ENCODE results near the gene FMN1.

Gene FMN1

DNA sequence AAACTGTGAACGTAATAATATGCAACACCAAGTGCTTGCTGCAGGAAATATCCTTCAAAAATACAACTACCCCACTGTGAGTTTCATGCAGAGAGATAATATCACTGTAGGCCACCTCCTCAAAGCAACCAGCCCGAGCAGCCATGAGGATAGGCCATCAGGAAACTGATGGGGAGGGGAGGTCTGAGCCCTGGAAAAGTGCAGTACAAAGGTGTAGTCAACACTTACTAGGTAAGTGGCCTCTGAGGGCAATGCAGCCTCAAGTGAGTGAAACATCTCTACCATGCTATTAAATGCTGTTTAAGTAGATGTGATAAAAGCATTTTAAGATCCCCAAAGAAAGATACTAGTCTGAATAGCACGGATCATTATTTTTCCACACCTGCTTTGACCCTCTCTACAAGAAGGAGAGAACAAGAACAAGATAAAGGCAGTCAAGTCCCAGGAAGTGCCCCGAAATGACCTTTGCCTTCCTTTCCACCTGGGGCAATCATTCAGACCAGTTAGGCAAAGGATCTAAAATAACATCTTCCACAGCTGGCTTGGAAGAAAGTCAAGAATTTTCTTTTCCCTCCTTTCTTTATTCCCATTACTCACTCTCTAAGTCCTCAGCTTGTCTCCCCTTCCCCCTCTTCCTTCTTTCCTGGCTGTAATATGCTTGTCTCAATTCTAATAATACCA lies 62.8 kb downstream of the FMN1 start:
- in situ Hi-C loops (cut with HindIII; ENCODE audit: low sequenced_read_pairs), result loop anchor here (25.0 kb wide), 1 partner anchor 119 kb away; no protein-coding TSS in a partner anchor

DNA sequence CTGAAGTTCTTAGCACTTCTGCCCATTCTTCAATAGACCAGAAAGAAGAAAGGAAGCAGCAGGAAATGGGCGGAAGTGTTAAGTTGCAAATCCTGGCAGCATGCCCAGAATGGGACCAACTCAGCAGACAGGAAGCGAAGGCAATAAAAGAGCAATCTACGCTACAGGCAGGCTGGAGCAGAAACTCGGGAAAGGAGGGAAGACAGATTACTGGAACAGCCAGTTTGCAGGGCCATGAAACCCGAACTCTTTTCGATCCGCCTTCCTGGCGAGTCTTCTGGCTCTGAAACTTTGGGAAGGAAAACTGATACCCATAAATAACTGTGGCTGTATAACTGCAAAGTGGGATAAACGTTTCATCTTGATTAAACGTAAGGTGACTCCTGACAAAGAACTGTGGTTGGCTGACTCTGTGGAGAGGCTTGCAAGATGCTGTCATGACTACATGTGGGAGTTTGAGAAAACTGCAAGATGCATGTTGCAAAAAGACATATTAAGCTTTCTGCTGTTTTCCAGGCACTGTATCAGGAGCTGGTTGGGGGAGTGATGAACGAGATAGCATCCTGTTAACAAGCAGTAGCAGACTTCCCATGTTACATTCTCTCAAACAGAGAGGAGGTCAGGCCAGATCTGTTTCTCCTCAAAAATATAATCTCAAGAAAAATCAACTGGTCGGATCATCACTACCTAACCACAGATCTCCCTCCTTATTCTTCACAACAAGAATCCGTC lies 67.8 kb downstream of the FMN1 start:
- in situ Hi-C loops (cut with HindIII; ENCODE audit: low sequenced_read_pairs), result loop anchor here (25.0 kb wide), 1 partner anchor 114 kb away; no protein-coding TSS in a partner anchor

GRCh38 chr15:33125894-33126537 lies 68.5 kb downstream of the FMN1 start:
- in situ Hi-C loops (cut with HindIII; ENCODE audit: low sequenced_read_pairs), result loop anchor here (25.0 kb wide), 1 partner anchor 114 kb away; no protein-coding TSS in a partner anchor

DNA sequence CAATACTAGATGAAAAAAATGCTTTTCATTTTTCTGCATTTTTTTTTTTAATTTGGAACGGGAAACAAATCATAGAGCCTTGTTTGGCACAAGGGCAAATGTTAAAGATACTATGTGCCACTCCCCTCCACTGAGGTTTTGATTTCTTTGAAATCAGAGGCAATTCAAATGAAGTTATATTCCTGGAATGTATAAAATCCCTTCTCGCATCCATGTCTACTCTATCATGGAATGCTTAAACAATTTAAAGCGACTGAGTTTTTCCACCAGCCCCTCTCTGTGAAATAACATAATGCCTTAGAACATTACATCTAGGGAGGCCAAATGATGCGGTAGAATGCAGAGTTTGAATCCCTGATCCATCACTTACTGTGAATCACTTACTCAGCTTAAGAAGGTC lies 69.7 kb downstream of the FMN1 start:
- in situ Hi-C loops (cut with HindIII; ENCODE audit: low sequenced_read_pairs), result loop anchor here (25.0 kb wide), 1 partner anchor 113 kb away; no protein-coding TSS in a partner anchor

- in situ Hi-C loops (cut with HindIII; ENCODE audit: low sequenced_read_pairs), result no loop called here
Observed at GRCh38 chr15:33124279-33124678, 70.2 kb downstream of the FMN1 start.

- in situ Hi-C loops (cut with HindIII; ENCODE audit: low sequenced_read_pairs), result no loop called here
Observed at GRCh38 chr15:33119865-33120264, 74.6 kb downstream of the FMN1 start.

DNA sequence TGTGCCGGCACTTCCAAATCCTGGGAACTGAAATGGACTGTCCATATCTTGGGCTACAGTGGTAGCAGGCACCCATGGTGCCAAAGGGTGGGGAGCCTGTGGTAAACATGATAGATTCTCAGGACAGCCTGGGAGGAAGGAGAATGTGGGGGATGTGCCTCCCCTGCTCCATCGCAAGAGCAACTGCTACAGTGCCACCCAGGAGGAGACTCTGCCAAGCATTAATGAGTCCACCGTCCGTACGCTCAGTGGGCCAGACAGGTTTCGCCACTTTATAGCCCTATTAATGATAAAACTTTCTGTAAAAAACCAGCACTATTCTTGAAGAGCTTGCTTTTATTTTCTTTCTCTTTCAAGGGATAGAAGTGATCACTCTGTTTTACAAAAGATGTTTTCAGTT lies 75.2 kb downstream of the FMN1 start:
- in situ Hi-C loops (cut with HindIII; ENCODE audit: low sequenced_read_pairs), result no loop called here

- in situ Hi-C loops (cut with HindIII; ENCODE audit: low sequenced_read_pairs), result no loop called here
Observed at GRCh38 chr15:33116198-33116597, 78.3 kb downstream of the FMN1 start.

DNA sequence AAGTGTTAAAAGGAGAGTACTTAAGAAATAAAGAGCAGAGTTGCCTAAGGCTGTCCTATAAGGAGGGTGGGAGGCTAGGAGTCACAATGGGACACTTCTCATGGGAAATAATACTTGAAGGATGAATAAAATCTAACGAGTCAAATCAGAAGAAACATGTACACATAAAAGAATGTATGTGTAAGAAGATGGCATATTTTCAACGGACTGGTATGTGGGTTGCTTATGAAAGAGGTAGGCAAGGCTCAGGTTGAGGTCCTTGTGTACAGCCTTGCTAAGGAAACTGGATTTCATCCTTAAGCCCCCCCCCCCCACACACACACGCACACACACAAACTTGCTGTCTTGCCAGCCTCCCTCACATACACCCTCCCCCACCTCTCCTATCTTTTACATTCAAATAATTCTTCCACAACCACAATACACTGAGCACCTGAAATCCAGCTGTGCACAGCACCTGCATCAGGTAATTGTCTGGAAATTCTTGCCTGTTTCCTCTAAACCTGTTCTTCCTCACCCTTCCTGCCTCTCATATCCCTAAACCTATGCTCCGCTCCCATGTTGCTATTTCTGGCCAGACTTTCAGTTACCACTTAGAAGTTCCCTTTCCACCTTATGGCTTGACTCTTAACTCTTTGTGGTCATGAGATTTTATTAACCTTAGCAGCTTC lies 79.2 kb downstream of the FMN1 start:
- in situ Hi-C loops (cut with HindIII; ENCODE audit: low sequenced_read_pairs), result no loop called here

DNA sequence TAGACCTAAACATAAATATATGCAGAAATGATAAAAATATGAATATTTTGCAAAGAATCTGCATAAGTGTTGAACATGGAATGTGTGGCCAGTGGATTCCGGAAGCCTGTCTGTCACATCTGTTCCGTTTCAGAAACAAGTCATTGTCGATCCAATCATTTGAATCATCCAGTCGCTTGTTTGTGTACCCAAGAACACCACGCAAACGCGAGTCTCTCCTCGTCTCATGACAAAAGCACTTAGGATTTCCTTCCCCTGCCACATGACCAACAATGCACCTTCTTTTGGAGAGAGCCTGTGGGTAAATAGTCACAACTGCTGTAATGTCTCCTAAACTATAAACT lies 80.2 kb downstream of the FMN1 start:
- in situ Hi-C loops (cut with HindIII; ENCODE audit: low sequenced_read_pairs), result no loop called here

GRCh38 chr15:33113666-33114373 lies 80.7 kb downstream of the FMN1 start:
- in situ Hi-C loops (cut with HindIII; ENCODE audit: low sequenced_read_pairs), result no loop called here

DNA sequence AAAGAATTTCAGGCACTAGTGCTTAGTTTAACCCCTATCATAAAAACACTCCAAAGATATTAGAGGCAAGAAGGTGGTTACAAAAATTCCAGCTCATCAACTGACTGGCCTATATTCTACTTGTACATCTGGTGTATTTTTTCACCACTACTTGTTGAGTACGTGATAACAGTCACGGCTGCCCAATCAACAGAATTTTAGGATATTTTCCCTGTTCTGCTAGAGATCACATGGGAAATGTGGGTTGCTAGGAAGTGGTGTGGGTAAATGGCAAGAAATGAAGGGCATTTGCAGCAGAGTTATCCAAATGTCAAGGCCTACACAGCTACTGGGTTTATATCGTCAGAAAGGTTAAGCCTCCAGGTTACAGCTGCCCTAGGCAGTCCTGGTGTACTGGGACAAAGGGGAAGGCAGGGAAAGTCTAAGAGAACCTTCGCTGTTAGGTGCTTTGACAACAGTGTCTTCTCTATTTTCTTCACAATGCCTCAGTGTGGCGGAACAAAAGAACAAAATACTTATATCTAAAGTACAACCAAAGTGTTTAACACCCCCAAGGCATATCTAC lies 81.9 kb downstream of the FMN1 start:
- in situ Hi-C loops (cut with HindIII; ENCODE audit: low sequenced_read_pairs), result no loop called here

- in situ Hi-C loops (cut with HindIII; ENCODE audit: low sequenced_read_pairs), result no loop called here
Observed at GRCh38 chr15:33111041-33111451, 83.5 kb downstream of the FMN1 start.

DNA sequence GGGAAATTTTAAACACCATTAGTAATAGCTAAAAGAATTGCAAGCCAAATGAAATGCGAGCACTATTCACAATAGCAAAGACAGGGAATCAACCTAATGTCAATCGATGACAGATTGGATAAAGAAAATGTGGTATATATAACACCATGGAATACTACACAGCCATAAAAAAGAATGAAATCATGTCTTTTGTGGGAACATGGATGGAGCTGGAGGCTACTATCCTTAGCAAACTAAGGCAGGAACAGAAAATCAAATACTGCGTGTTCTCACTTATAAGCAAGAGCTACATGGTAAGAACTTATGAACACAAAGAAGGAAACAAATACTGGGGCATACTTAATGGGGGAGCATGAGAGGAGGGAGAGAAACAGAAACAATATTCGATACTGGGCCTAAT lies 85.2 kb downstream of the FMN1 start:
- in situ Hi-C loops (cut with HindIII; ENCODE audit: low sequenced_read_pairs), result no loop called here

GRCh38 chr15:33108518-33108917 lies 86.0 kb downstream of the FMN1 start:
- in situ Hi-C loops (cut with HindIII; ENCODE audit: low sequenced_read_pairs), result no loop called here

- in situ Hi-C loops (cut with HindIII; ENCODE audit: low sequenced_read_pairs), result no loop called here
Observed at GRCh38 chr15:33107950-33108349, 86.6 kb downstream of the FMN1 start.

DNA sequence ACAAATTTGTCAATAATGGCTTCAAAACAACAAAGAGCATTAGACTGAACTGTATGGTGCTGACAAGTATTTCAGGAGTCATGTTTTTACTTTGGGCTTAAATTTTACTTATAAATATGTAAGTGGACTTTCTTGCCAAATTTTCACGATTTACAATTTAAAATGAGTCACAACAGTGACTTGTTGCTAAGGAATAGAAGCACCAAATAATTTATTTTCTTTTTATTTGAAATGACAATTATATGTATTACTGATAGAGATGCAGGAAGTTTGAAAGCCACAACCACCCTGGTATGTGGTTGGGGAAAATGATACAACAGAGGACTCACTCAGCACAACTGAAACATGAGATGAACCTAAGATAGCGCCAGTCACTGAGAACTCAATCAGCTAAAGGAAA lies 90.3 kb downstream of the FMN1 start:
- in situ Hi-C loops (cut with HindIII; ENCODE audit: low sequenced_read_pairs), result no loop called here

- in situ Hi-C loops (cut with HindIII; ENCODE audit: low sequenced_read_pairs), result no loop called here
Observed at GRCh38 chr15:33101036-33101435, 93.5 kb downstream of the FMN1 start.

- in situ Hi-C loops (cut with HindIII; ENCODE audit: low sequenced_read_pairs), result no loop called here
Observed at GRCh38 chr15:33100314-33100713, 94.2 kb downstream of the FMN1 start.

DNA sequence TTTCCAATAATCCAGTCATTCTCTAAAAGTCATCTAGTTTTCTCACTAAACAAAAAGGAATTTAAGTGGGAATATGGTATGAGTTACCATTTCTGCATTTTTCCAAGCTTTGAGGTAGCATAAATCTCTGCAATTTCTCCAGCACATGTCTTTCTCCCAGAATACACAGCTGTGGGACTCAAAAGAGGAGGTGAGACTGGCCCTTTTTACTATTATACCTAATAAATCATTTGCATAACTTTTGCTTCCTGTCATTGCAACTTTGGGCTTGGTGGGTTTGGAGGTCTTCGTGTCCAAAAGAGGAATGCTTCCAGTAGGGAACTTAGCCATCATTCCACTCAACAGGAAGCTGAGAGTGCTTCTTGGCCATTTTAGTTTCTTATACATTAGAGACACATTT lies 94.8 kb downstream of the FMN1 start:
- in situ Hi-C loops (cut with HindIII; ENCODE audit: low sequenced_read_pairs), result no loop called here
